Osteocyte (in vitro differentiated cells): ENCODE results near the gene TTC39B. TPM values are rescaled to one million over a fixed set of nuclear protein-coding genes. Genes with fewer than 3 reads are reported as not detected.

Experiments
- DNase-seq: peaks from one replicate; pipeline ENCODE4 v3.0.0; 2021; ENCODE audit warnings: mixed read lengths; ENCODE audit not compliant: unreplicated experiment; ENCODE audit errors: extremely low spot score
- H3K27ac Mint-ChIP-seq: one replicate; pipeline ENCODE4 v1.8.0; 2021; ENCODE audit warnings: mild to moderate bottlenecking, mixed read lengths; ENCODE audit not compliant: unreplicated experiment
- H3K27me3 Mint-ChIP-seq: one replicate; pipeline ENCODE4 v1.8.0; 2021; ENCODE audit warnings: mixed read lengths; ENCODE audit not compliant: unreplicated experiment
- H3K36me3 Mint-ChIP-seq: one replicate; pipeline ENCODE4 v1.8.0; 2021; ENCODE audit warnings: mixed read lengths; ENCODE audit not compliant: unreplicated experiment
- H3K4me1 Mint-ChIP-seq: one replicate; pipeline ENCODE4 v1.8.0; 2021; ENCODE audit warnings: mixed read lengths; ENCODE audit not compliant: unreplicated experiment
- H3K4me3 Mint-ChIP-seq: one replicate; pipeline ENCODE4 v1.8.0; 2021; ENCODE audit warnings: mild to moderate bottlenecking, moderate library complexity, mixed read lengths; ENCODE audit not compliant: unreplicated experiment
- H3K9me3 Mint-ChIP-seq: one replicate; pipeline ENCODE4 v1.8.0; 2021; ENCODE audit warnings: mixed read lengths; ENCODE audit not compliant: unreplicated experiment
- total RNA-seq: library from RNA; stranded (reverse); gene quantifications from 2 replicates; pipeline ENCODE4 v1.2.1, GENCODE V29; 2021
- TF ChIP-seq, protein P1 (sequence below): fragments of 200-600 bp; sonication (generic); IDR thresholded peaks from 2 replicates; pipeline ENCODE4 v1.5.0; 2021; ENCODE audit warnings: antibody characterized with exemption, mild to moderate bottlenecking, moderate library complexity

The TTC39B gene
- total RNA-seq, 1 donor from 2014 or later = 25.5 TPM

DNA sequence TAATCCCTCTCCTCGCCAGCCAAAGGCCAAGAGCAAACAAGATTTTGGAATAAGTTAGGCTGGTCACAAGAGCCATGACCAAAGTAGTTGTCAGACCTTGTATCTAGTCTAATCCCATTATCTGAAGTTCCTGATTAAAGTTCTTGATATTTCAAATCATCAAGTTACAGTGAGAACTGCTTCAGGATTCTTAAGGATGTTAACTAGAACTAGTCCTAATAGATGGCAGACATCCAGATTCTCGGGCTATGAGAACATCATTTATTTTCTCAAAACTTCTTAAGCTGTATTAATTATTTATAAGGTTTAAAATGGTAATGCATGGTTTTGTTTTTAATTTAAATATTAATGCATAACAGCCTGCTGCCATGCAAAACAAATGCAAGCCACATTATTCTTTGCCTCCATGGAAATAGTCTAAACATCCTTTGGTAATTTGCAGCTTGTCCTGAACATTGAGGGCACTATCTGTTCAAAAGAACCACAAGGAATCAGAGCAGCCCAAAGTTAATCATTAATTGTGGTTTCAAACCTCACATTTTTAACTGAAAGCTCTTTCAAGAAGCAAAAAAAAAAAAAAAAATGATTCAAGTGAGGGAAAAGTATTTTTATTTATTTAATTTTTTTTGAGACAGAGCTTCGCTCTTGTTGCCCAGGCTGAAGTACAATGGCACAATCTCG, 95.1 kb downstream of the TTC39B start:
- Mint-ChIP-seq H3K36me3 (peaks cover 23% of the 10 kb centered on the region), H3K4me1 (peaks cover 27% of the 10 kb centered on the region), H3K27ac (peak overlapping the region; percentile 62), H3K27me3 (no peaks in the 10 kb centered on the region), H3K9me3 (peaks cover 3% of the 10 kb centered on the region), H3K4me3 (no peak overlapping the region)
- TF ChIP-seq, protein P1, sequence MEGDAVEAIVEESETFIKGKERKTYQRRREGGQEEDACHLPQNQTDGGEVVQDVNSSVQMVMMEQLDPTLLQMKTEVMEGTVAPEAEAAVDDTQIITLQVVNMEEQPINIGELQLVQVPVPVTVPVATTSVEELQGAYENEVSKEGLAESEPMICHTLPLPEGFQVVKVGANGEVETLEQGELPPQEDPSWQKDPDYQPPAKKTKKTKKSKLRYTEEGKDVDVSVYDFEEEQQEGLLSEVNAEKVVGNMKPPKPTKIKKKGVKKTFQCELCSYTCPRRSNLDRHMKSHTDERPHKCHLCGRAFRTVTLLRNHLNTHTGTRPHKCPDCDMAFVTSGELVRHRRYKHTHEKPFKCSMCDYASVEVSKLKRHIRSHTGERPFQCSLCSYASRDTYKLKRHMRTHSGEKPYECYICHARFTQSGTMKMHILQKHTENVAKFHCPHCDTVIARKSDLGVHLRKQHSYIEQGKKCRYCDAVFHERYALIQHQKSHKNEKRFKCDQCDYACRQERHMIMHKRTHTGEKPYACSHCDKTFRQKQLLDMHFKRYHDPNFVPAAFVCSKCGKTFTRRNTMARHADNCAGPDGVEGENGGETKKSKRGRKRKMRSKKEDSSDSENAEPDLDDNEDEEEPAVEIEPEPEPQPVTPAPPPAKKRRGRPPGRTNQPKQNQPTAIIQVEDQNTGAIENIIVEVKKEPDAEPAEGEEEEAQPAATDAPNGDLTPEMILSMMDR = no peak
- no peak for DNase-seq

- TF ChIP-seq, protein P1 = peak; percentile 96
- H3K27me3 Mint-ChIP-seq = no peaks in the 10 kb centered on the region
- H3K27ac Mint-ChIP-seq = peak overlapping the region; percentile 57
- H3K36me3 Mint-ChIP-seq = peaks cover 23% of the 10 kb centered on the region
- H3K4me1 Mint-ChIP-seq = peaks cover 28% of the 10 kb centered on the region
- H3K9me3 Mint-ChIP-seq = peaks cover 3% of the 10 kb centered on the region
- no peak overlapping the region for H3K4me3 Mint-ChIP-seq
- DNase-seq = no peak
Measured at GRCh38 chr9:15211160-15211814, 95.7 kb downstream of the TTC39B start.

DNA sequence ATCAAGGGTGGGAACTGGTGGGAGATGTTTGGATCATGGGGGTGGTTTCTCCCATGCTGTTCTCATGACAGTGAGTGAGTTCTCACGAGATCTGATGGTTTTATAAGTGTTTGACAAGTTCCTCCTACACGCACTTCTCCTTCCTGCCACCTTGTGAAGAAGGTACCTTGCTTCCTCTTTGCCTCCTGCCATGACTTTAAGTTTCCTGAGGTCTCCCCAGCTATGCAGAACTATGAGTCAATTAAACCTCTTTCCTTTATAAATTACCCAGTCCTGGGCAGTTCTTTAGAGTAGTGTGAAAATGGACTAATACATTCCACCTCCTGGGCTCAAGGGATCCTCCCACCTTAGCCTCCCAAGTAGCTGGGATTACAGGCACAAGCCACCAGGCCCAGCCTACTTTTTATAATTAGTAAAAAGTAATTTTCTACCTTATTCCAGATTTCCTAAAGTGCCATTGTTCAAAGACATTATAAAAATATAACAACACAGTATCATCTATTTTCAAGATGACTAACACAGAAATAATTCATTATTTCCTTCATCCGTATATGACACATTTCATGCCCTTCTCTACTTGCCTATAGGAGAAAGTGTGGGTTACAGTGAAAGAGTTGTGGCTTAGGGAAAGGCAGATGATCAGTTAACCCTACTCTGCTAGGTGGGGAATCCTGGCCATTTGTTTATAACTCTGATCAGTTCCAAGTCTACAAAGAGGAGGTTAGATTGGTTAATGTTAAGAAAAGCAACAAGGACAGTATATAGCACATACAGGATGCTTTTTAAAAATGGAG, 99.9 kb downstream of the TTC39B start:
- TF ChIP-seq, protein P1 = no peak
- Mint-ChIP-seq H3K27me3 (no peaks in the 10 kb centered on the region), H3K4me3 (no peak overlapping the region)

GRCh38 chr9:15205632-15206420, 101.2 kb downstream of the TTC39B start:
- Mint-ChIP-seq H3K4me3 (no peak overlapping the region), H3K27me3 (no peaks in the 10 kb centered on the region), H3K4me1 (peaks cover 23% of the 10 kb centered on the region), H3K27ac (no peak overlapping the region), H3K36me3 (peaks cover 32% of the 10 kb centered on the region), H3K9me3 (peaks cover 3% of the 10 kb centered on the region)
- TF ChIP-seq, protein P1 = no peak
- no peak for DNase-seq

More for the DNA sequence above, 99.9 kb downstream of the TTC39B start:
- Mint-ChIP-seq H3K4me1 (peaks cover 35% of the 10 kb centered on the region), H3K9me3 (peaks cover 3% of the 10 kb centered on the region), H3K27ac (peak overlapping the region; percentile 59), H3K36me3 (peaks cover 27% of the 10 kb centered on the region)
- DNase-seq = no peak
